Panc1 (cell line): ENCODE measurements around the gene CCDC57.
A peak's percentile ranks its signal among the peaks of the same experiment; 100 is the strongest.

Experiments
- CTCF ChIP-seq: fragments of 450-650 bp; IDR thresholded peaks from 2 replicates; pipeline ENCODE4 v1.5.1; 2017; ENCODE audit warnings: mild to moderate bottlenecking
- POLR2AphosphoS5 ChIP-seq: IDR thresholded peaks from 2 replicates; pipeline ENCODE4 v1.6.1; 2012; ENCODE audit warnings: mild to moderate bottlenecking, low read depth, low read length, moderate library complexity
- REST ChIP-seq, 2 experiments: IDR thresholded peaks; 2 replicates each; pipeline ENCODE4 v1.6.1; 2011 to 2012; ENCODE audit warnings: low read depth in 2 of 2, control low read depth in 1 of 2, low read length in 1 of 2, mild to moderate bottlenecking in 1 of 2, moderate library complexity in 1 of 2; ENCODE audit not compliant: insufficient read depth in 1 of 2

DNA sequence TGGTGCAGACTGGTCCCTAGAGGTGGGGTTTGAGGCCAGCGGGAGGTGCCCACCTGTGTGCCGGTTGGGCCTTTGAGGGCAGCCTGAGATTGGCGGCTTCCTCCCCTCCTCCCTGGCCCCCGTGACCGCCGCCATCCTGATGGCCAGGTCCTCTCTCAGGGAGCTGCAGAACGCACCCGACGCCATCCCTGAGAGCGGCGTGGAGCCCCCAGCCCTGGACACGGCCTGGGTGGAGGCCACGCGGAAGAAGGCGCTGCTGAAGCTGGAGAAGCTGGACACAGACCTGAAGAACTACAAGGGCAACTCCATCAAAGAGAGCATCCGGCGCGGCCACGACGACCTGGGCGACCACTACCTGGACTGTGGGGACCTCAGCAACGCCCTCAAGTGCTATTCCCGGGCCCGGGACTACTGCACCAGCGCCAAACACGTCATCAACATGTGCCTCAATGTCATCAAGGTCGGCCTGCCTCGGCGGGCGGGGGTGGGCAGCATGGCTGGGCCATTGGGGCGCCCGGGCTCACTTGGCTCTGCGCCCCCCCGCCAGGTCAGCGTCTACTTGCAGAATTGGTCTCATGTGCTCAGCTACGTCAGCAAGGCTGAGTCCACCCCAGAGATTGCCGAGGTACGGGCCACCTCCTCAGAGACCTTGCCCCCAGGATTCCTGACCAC lies 158.2 kb downstream of the CCDC57 start:
- TF ChIP-seq POLR2AphosphoS5 (0 out of 2 replicates have a peak, but pooled peaks have one; percentile 9), CTCF (no peak), REST (IDR thresholded peaks at IDR 0.05; ENCODE audit: insufficient read depth in 1 of 2, low read depth in 2 of 2, low read length in 1 of 2) (no peak)
